ENCODE results near the gene TRA2B. TPM values are rescaled to one million over a fixed set of nuclear protein-coding genes. Genes with fewer than 3 reads are reported as not detected.

Gene TRA2B
- total and polyA plus RNA-seq, 2 donors (not counting 3 experiments of a cell fraction or from before 2014, with no cell fraction given), result 173 to 199 TPM

DNA sequence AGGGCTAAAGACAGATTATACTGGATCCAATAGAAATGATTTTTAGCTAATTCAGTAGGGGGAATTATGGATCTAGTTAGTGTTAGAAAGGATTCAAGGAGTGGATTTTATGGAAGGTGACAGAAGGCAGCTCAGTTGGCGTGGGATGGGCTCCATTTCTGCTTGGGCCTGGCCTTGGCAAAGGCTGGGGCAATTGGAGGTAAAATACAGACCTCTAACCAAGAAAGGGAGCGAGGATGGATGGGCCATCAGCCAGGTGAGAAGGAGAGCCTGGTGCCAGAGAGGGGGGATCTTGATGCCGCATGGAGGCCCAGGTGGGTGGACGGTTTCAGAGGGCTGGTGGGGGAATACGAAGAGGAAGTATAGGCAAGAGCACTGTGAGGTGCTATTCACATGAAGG is 40.7 kb upstream of the TRA2B start:
- H2AFZ ChIP-seq (ENCODE audit: low read depth, low read length), result no peak overlapping the region
- H3K36me3 ChIP-seq (ENCODE audit: control insufficient read depth in 2 of 2, extremely low read depth in 1 of 2, insufficient read depth in 2 of 2, low read length in 2 of 2), result no peaks in the 10 kb centered on the region
- H3K4me3 ChIP-seq (replicated peaks in 1 of 3; ENCODE audit: insufficient read depth in 1 of 3, low read depth in 1 of 3, low read length in 3 of 3), result no peak overlapping the region
- H3K79me2 ChIP-seq (ENCODE audit: control insufficient read depth, insufficient read depth, low read length), result no peaks in the 10 kb centered on the region
- H3K27me3 ChIP-seq (ENCODE audit: control insufficient read depth in 2 of 2, insufficient read depth in 2 of 2, low read length in 2 of 2), result no peaks in the 10 kb centered on the region
- H3K9ac ChIP-seq (replicated peaks; ENCODE audit: extremely low read depth, insufficient read depth, low read length), result no peak overlapping the region
- H3K9me1 ChIP-seq (replicated peaks; ENCODE audit: control insufficient read depth, extremely low read depth, insufficient read depth, low read length), result no peaks in the 10 kb centered on the region
- BruUV-seq (replicated peaks), result no TSS peak
- dilution Hi-C loops (cut with MboI; ENCODE audit: extremely low pct_ligation_motif_present, low sequenced_read_pairs) (no loop called here), intact Hi-C loops (cut with micrococcal nuclease) (loop anchor here (5.0 kb wide), 1 partner anchor 246 kb away; no protein-coding TSS in a partner anchor)
- no peaks in the 10 kb centered on the region for H4K20me1 ChIP-seq (replicated peaks; ENCODE audit: control insufficient read depth, extremely low read depth, insufficient read depth, low read length)
- H3K4me2 ChIP-seq (ENCODE audit: insufficient read depth, low read length), result no peak overlapping the region
- H3K9me3 ChIP-seq (replicated peaks; ENCODE audit: control insufficient read depth, insufficient read depth, low read length), result no peaks in the 10 kb centered on the region
- H3K4me1 ChIP-seq (ENCODE audit: control insufficient read depth, extremely low read depth, insufficient read depth, low read length), result peaks cover 6% of the 10 kb centered on the region
- ChIA-PET POLR2A (no interaction called here), CTCF (interaction anchor here (2.0 to 7.9 kb wide), 7 partner anchors 10 to 638 kb away, joined by 7 to 187 read pairs (median 10); no protein-coding TSS in a partner anchor)
- no peak for TF ChIP-seq POLR2AphosphoS5 (IDR thresholded peaks at IDR 0.05; ENCODE audit: insufficient read depth, low read depth, low read length)
- TF ChIP-seq MYC (IDR thresholded peaks at IDR 0.05; ENCODE audit: low read depth, low read length), result no peak
- TF ChIP-seq POLR2A (IDR thresholded peaks at IDR 0.05; ENCODE audit: low read depth, low read length), result no peak
- TF ChIP-seq, protein P1, sequence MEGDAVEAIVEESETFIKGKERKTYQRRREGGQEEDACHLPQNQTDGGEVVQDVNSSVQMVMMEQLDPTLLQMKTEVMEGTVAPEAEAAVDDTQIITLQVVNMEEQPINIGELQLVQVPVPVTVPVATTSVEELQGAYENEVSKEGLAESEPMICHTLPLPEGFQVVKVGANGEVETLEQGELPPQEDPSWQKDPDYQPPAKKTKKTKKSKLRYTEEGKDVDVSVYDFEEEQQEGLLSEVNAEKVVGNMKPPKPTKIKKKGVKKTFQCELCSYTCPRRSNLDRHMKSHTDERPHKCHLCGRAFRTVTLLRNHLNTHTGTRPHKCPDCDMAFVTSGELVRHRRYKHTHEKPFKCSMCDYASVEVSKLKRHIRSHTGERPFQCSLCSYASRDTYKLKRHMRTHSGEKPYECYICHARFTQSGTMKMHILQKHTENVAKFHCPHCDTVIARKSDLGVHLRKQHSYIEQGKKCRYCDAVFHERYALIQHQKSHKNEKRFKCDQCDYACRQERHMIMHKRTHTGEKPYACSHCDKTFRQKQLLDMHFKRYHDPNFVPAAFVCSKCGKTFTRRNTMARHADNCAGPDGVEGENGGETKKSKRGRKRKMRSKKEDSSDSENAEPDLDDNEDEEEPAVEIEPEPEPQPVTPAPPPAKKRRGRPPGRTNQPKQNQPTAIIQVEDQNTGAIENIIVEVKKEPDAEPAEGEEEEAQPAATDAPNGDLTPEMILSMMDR (IDR thresholded peaks at IDR 0.05; ENCODE audit: extremely low read depth in 1 of 2, insufficient read depth in 1 of 2, low read depth in 1 of 2, low read length in 2 of 2), result no peak
- TF ChIP-seq, protein P2, sequence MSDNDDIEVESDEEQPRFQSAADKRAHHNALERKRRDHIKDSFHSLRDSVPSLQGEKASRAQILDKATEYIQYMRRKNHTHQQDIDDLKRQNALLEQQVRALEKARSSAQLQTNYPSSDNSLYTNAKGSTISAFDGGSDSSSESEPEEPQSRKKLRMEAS (IDR thresholded peaks at IDR 0.05; ENCODE audit: insufficient read depth, insufficient read length), result no peak
- TF ChIP-seq FOS (IDR thresholded peaks at IDR 0.05; ENCODE audit: borderline replicate concordance, insufficient read depth, low read length), result no peak
- no peak for TF ChIP-seq JUN (IDR thresholded peaks at IDR 0.05; ENCODE audit: borderline replicate concordance, insufficient read depth, insufficient read length, low read depth)
- TF ChIP-seq GATA2 (IDR thresholded peaks at IDR 0.05; ENCODE audit: insufficient read depth, insufficient read length, low read depth, low read length), result no peak
- no peak for TF ChIP-seq EZH2 (IDR thresholded peaks at IDR 0.05; ENCODE audit: borderline replicate concordance, low read depth, low read length, severe bottlenecking)
- no peak overlapping the region for H3K27ac ChIP-seq (ENCODE audit: insufficient read depth, low read depth, low read length)
- DNase-seq (ENCODE audit: low read depth, low spot score), result no peak
- no peak for FAIRE-seq

All from endothelial cell of umbilical vein (primary cell).